HepG2 (cell line): ENCODE data around the gene ING5. TPM values are rescaled to one million over a fixed set of nuclear protein-coding genes. Genes with fewer than 3 reads are reported as not detected.

Experiments used
- ATAC-seq: fragments of 200-7000 bp; cut with Tn5 transposase; 3 replicates; pipeline ENCODE4 v1.9.1; 2020; ENCODE audit warnings: mild to moderate bottlenecking, moderate library complexity
- BruUV-seq: library from RNA; stranded (reverse); fragments of 400-500 nt; replicated peaks from 2 replicates; lab custom pipeline; 2021; lab: Mats Ljungman, UMichigan
- CTCF ChIA-PET: fragments of 300-600 bp; formaldehyde crosslinking; extraction: SDS; loops from one replicate; lab custom pipeline; 2021; ENCODE audit warnings: low total read pairs, inconsistent platforms, low intra/inter-chr PET ratio; lab: Yijun Ruan, JAX
- POLR2A ChIA-PET: fragments of 350-600 bp; sonication (Branson Sonifier 250); formaldehyde crosslinking; loops from one replicate; lab custom pipeline; 2020; ENCODE audit warnings: antibody characterized with exemption, inconsistent platforms; lab: Yijun Ruan, JAX
- DNase-seq: peaks from one replicate; pipeline ENCODE4 v3.0.0-alpha.2; 2015; ENCODE audit warnings: low spot score
- FAIRE-seq: peaks from 3 replicates; lab custom pipeline; 2011; peaks lifted over from hg19 to GRCh38; lab: Jason Lieb, UNC
- H2AFZ ChIP-seq: one replicate; pipeline ENCODE4 v1.6.1; 2011; ENCODE audit warnings: low read length, inconsistent platforms
- H3K27ac ChIP-seq: fragments of 300-600 bp; 3 replicates; pipeline ENCODE4 v1.8.0; 2011; ENCODE audit warnings: mixed run types, mild to moderate bottlenecking, mixed read lengths, low read length, inconsistent platforms; ENCODE audit not compliant: insufficient read depth; ENCODE audit errors: extremely low read length
- H3K27me3 ChIP-seq, 2 experiments: fragments of 200-600 bp in 1 of 2; 2 replicates in 1 of 2; 3 replicates in 1 of 2; pipeline versions ENCODE4 v1.6.0 to v1.8.0; 2011; ENCODE audit warnings: low read length in 2 of 2, mild to moderate bottlenecking in 2 of 2, moderate library complexity in 2 of 2, inconsistent platforms in 1 of 2; ENCODE audit not compliant: insufficient read depth in 2 of 2, control insufficient read depth in 1 of 2
- H3K36me3 ChIP-seq, 2 experiments: fragments of 200-600 bp in 1 of 2; replicated peaks in 1 of 2; 2 replicates in 1 of 2; 3 replicates in 1 of 2; pipeline versions ENCODE4 v1.5.1 to v1.8.0; 2011; ENCODE audit warnings: low read length in 2 of 2, inconsistent platforms in 1 of 2; ENCODE audit not compliant: insufficient read depth in 2 of 2, control insufficient read depth in 1 of 2
- H3K4me1 ChIP-seq: 2 replicates; pipeline ENCODE4 v1.5.1; 2012; ENCODE audit warnings: low read length, inconsistent platforms; ENCODE audit not compliant: insufficient read depth
- H3K4me2 ChIP-seq: 2 replicates; pipeline ENCODE4 v1.6.0; 2011; ENCODE audit warnings: low read depth, low read length, inconsistent platforms
- H3K4me3 ChIP-seq, 3 experiments: fragments of 200-600 bp in 1 of 3; sonication (generic), shearing (Covaris generic) in 1 of 3; replicated peaks in 1 of 3; 2 replicates each; pipeline ENCODE4 v1.5.1; 2011 to 2016; ENCODE audit warnings: low read length in 3 of 3, inconsistent platforms in 2 of 3, low read depth in 2 of 3, mild to moderate bottlenecking in 2 of 3, control low read depth in 1 of 3, mixed read lengths in 1 of 3; ENCODE audit not compliant: insufficient read depth in 1 of 3
- H3K79me2 ChIP-seq: one replicate; pipeline ENCODE4 v1.6.1; 2011; ENCODE audit warnings: low read length, inconsistent platforms; ENCODE audit not compliant: insufficient read depth
- H3K9ac ChIP-seq: 2 replicates; pipeline ENCODE4 v1.6.0; 2011; ENCODE audit warnings: mild to moderate bottlenecking, low read depth, low read length, inconsistent platforms; ENCODE audit not compliant: insufficient read depth
- H3K9me3 ChIP-seq: 2 replicates; pipeline ENCODE4 v1.5.1; 2012; ENCODE audit warnings: mild to moderate bottlenecking, low read length
- H4K20me1 ChIP-seq: 2 replicates; pipeline ENCODE4 v1.6.0; 2011; ENCODE audit warnings: inconsistent platforms, mild to moderate bottlenecking, low read length, moderate library complexity; ENCODE audit not compliant: insufficient read depth
- FLYWCH1 ChIP-seq: sonication (generic); formaldehyde crosslinking; IDR thresholded peaks from 2 replicates; pipeline ENCODE4 v1.8.1; 2023; ENCODE audit warnings: mild to moderate bottlenecking, missing genetic modification reagents
- GLI4 ChIP-seq: sonication (generic); formaldehyde crosslinking; IDR thresholded peaks from 2 replicates; pipeline ENCODE4 v1.5.1; 2020; ENCODE audit warnings: missing genetic modification reagents, mild to moderate bottlenecking, moderate library complexity, borderline replicate concordance
- KDM6A ChIP-seq: IDR thresholded peaks from 2 replicates; pipeline ENCODE4 v1.6.1; 2016; ENCODE audit warnings: low read depth
- NFE2 ChIP-seq: sonication (generic); formaldehyde crosslinking; IDR thresholded peaks from 2 replicates; pipeline ENCODE4 v1.4.0; 2020; ENCODE audit warnings: missing genetic modification reagents
- RBM39 ChIP-seq: fragments of 200-400 bp; formaldehyde crosslinking; IDR thresholded peaks from one replicate; pipeline ENCODE4 v1.6.1; 2018; ENCODE audit warnings: antibody characterized with exemption, mild to moderate bottlenecking, low read depth, low read length; ENCODE audit not compliant: poor library complexity, severe bottlenecking
- SUZ12 ChIP-seq: fragments of 150-350 bp; IDR thresholded peaks from 2 replicates; pipeline ENCODE4 v1.6.1; 2014; ENCODE audit warnings: low read depth, low read length
- TEAD3 ChIP-seq: optimal IDR thresholded peaks from 2 replicates; pipeline ENCODE3; 2016; ENCODE audit warnings: borderline replicate concordance
- ZBTB2 ChIP-seq: sonication (generic); formaldehyde crosslinking; IDR thresholded peaks from 2 replicates; pipeline ENCODE4 v1.8.0; 2022; ENCODE audit warnings: low read depth, missing genetic modification reagents
- ZBTB8A ChIP-seq: sonication (generic); formaldehyde crosslinking; IDR thresholded peaks from 2 replicates; pipeline ENCODE4 v1.4.0; 2020; ENCODE audit warnings: mild to moderate bottlenecking, low read depth, missing genetic modification reagents, borderline replicate concordance
- ZFX ChIP-seq: sonication (generic); formaldehyde crosslinking; IDR thresholded peaks from 2 replicates; pipeline ENCODE4 v1.4.0; 2020; ENCODE audit warnings: mild to moderate bottlenecking, low read depth, missing genetic modification reagents, moderate library complexity
- ZMYM4 ChIP-seq: sonication (generic); formaldehyde crosslinking; IDR thresholded peaks from 2 replicates; pipeline ENCODE4 v1.8.1; 2023; ENCODE audit warnings: mild to moderate bottlenecking, missing genetic modification reagents
- ZNF136 ChIP-seq: sonication (generic); formaldehyde crosslinking; IDR thresholded peaks from 2 replicates; pipeline ENCODE4 v1.8.1; 2022; ENCODE audit warnings: low read depth, mild to moderate bottlenecking, moderate library complexity, missing genetic modification reagents
- ZNF263 ChIP-seq: sonication (generic); formaldehyde crosslinking; IDR thresholded peaks from 2 replicates; pipeline ENCODE4 v1.4.0; 2020; ENCODE audit warnings: missing genetic modification reagents
- ZNF33A ChIP-seq: sonication (generic); formaldehyde crosslinking; IDR thresholded peaks from 2 replicates; pipeline ENCODE4 v1.5.1; 2020; ENCODE audit warnings: missing genetic modification reagents, mild to moderate bottlenecking, moderate library complexity, borderline replicate concordance
- ZNF564 ChIP-seq: sonication (generic); formaldehyde crosslinking; IDR thresholded peaks from 2 replicates; pipeline ENCODE4 v1.8.1; 2023; ENCODE audit warnings: mild to moderate bottlenecking, missing genetic modification reagents
- ZNF780A ChIP-seq: sonication (generic); formaldehyde crosslinking; IDR thresholded peaks from 2 replicates; pipeline ENCODE4 v1.8.0; 2022; ENCODE audit warnings: mild to moderate bottlenecking, missing genetic modification reagents, moderate library complexity
- ZNF790 ChIP-seq: sonication (generic); formaldehyde crosslinking; IDR thresholded peaks from 2 replicates; pipeline ENCODE4 v1.8.0; 2022; ENCODE audit warnings: missing genetic modification reagents, mild to moderate bottlenecking, borderline replicate concordance
- ZSCAN29 ChIP-seq: sonication (generic); formaldehyde crosslinking; conservative IDR thresholded peaks from 2 replicates; pipeline ENCODE4 v1.4.0; 2020; ENCODE audit warnings: mild to moderate bottlenecking, missing genetic modification reagents
- WGBS: methylation state at CpG from one replicate; pipeline ENCODE4 v1.1.6; 2017; ENCODE audit warnings: low lambda C conversion rate; 5-methylcytosine and 5-hydroxymethylcytosine counted together
- in situ Hi-C: cut with HindIII; loops from 2 replicates; pipeline ENCODE4 v1.10.0; 2017; ENCODE audit warnings: low pct_unique_long_range_greater_than_20kb; ENCODE audit not compliant: extremely low pct_ligation_motif_present
- intact Hi-C: fragments of 100-400 bp; cut with micrococcal nuclease; formaldehyde crosslinking; loops from one replicate; pipeline ENCODE4 v1.10.0; 2022; ENCODE audit not compliant: unreplicated experiment
- polyA plus RNA-seq, 8 experiments: library from polyadenylated mRNA; depleted of rRNA in 3 of 8; stranded (reverse) in 7 of 8; unstranded in 1 of 8; fragments of >200 nt; fragmentation: Illumina TruSeq in 4 of 8; extraction: Trizol in 4 of 8; gene quantifications; 2 replicates each; pipeline versions ENCODE4 v1.2.1 to v1.2.3, GENCODE V29; 2011 to 2016; ENCODE audit warnings: low read depth in 4 of 8, missing spikeins in 1 of 8, mixed read lengths in 1 of 8; ENCODE audit not compliant: insufficient read depth in 1 of 8
- total RNA-seq, 5 experiments: library from RNA; depleted of rRNA; stranded (reverse); fragments of >200 nt; fragmentation: Illumina TruSeq; extraction: Trizol; gene quantifications; 2 replicates each; pipeline ENCODE4 v1.2.3, GENCODE V29; 2016; ENCODE audit warnings: low read depth in 1 of 5
- TF ChIP-seq, protein P1 (sequence below): sonication (generic); formaldehyde crosslinking; IDR thresholded peaks from 2 replicates; pipeline ENCODE4 v1.9.0; 2021; ENCODE audit warnings: missing genetic modification reagents, mild to moderate bottlenecking, borderline replicate concordance
- TF ChIP-seq, protein P2 (sequence below): sonication (generic); formaldehyde crosslinking; IDR thresholded peaks from 2 replicates; pipeline ENCODE4 v1.5.0; 2020; ENCODE audit warnings: missing genetic modification reagents, mild to moderate bottlenecking, borderline replicate concordance

The ING5 gene
- total and polyA plus RNA-seq, 2 of the 13 experiments (the other 11 are each of a cell fraction or from before 2014, with no cell fraction given), result 61.9 to 71.9 TPM

DNA sequence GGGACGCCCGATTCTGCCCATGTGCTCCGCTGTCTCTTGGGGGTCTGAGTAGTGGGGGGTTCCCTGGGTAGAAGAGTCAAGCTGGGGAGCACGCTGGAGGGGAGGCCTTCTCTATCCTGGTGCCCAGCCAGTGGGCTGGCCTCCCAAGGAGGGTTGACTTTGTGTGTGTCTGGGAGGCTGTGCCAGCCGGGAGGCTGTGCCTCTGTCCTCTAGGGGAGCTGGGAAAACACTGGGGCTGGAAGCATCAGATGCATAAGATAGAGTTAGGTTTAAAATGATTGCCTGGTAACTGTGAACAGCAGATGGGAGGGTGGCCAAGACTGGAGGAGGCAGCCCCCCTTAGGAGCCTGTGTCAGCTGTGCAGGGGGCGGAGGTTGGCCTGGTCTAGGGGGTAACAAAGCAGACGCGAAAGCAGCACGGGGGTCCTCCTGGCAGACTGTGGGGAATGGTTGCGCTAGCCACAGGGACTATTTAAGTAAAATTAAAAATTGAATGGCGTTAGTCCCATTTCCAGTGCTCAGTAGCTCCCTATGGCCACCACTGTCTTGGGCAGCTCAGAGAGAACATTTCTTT lies 1.3 kb downstream of the ING5 start:
- peaks cover 13% of the 10 kb centered on the region; the same call in 1 of the 2 replicates for H3K9me3 ChIP-seq
- H3K4me2 ChIP-seq, result peak overlapping the region; percentile 92
- H3K36me3 ChIP-seq, result peaks cover 17 to 34% of the 10 kb centered on the region in 2 experiments
- ChIA-PET POLR2A (interaction anchor here (1.1 to 7.5 kb wide), 10 partner anchors 13 to 187 kb away, joined by 3 to 234 read pairs (median 16); partner anchors contain the start of genes D2HGDH, DTYMK and NEU4), CTCF (no interaction called here)
- peak overlapping the region; percentile 78 for H3K9ac ChIP-seq
- peak; percentile 10 for ATAC-seq
- peak overlapping the region; percentile 81 to 99 (median 94) for H3K4me3 ChIP-seq
- H2AFZ ChIP-seq, result no peak overlapping the region
- no peaks in the 10 kb centered on the region for H3K27me3 ChIP-seq
- H3K79me2 ChIP-seq, result peaks cover 25% of the 10 kb centered on the region
- peaks cover 28% of the 10 kb centered on the region for H3K4me1 ChIP-seq
- H3K27ac ChIP-seq, result peak overlapping the region; percentile 81
- DNase-seq, result no peak
- peaks cover 18% of the 10 kb centered on the region; the same call in 1 of the 2 replicates for H4K20me1 ChIP-seq
- WGBS, result 44% methylated on average over 11 of the region's 11 CpGs
- intact Hi-C loops, result no loop called here
- no peak for FAIRE-seq
- in situ Hi-C loops, result no loop called here
- TSS peak; percentile 52 for BruUV-seq
- TF ChIP-seq ZBTB2 (no peak; the same call in 1 of the 2 replicates), ZNF136 (0 out of 2 replicates have a peak, but pooled peaks have one; percentile 57), RBM39 (no peak), GLI4 (CRISPR knock-in tag) (peak; percentile 51; the same call in 1 of the 2 replicates), ZFX (no peak), ZNF564 (CRISPR knock-in tag) (no peak), ZMYM4 (CRISPR knock-in tag) (no peak), FLYWCH1 (CRISPR knock-in tag) (no peak), NFE2 (CRISPR knock-in tag) (no peak), ZNF790 (no peak), ZBTB8A (no peak), ZNF33A (CRISPR knock-in tag) (no peak), KDM6A (no peak), SUZ12 (no peak), ZSCAN29 (CRISPR knock-in tag) (no peak), TEAD3 (CRISPR knock-in tag) (no peak), ZNF263 (CRISPR knock-in tag) (no peak), ZNF780A (CRISPR knock-in tag) (no peak)
- TF ChIP-seq, protein P1, sequence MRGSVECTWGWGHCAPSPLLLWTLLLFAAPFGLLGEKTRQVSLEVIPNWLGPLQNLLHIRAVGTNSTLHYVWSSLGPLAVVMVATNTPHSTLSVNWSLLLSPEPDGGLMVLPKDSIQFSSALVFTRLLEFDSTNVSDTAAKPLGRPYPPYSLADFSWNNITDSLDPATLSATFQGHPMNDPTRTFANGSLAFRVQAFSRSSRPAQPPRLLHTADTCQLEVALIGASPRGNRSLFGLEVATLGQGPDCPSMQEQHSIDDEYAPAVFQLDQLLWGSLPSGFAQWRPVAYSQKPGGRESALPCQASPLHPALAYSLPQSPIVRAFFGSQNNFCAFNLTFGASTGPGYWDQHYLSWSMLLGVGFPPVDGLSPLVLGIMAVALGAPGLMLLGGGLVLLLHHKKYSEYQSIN (CRISPR knock-in tag), result no peak
- TF ChIP-seq, protein P2, sequence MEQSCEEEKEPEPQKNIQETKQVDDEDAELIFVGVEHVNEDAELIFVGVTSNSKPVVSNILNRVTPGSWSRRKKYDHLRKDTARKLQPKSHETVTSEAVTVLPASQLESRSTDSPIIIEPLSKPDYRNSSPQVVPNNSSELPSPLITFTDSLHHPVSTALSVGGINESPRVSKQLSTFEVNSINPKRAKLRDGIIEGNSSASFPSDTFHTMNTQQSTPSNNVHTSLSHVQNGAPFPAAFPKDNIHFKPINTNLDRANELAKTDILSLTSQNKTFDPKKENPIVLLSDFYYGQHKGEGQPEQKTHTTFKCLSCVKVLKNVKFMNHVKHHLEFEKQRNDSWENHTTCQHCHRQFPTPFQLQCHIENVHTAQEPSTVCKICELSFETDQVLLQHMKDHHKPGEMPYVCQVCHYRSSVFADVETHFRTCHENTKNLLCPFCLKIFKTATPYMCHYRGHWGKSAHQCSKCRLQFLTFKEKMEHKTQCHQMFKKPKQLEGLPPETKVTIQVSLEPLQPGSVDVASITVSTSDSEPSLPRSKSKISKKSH (CRISPR knock-in tag), result 0 out of 2 replicates have a peak, but pooled peaks have one; percentile 76
